ENCODE data around the gene NXNL1.

GRCh38 chr19:17506745-17507144 lies 46.0 kb upstream of the NXNL1 start:
- TF ChIP-seq CTCF (IDR thresholded peaks at IDR 0.05) = no peak
- no peak for TF ChIP-seq POLR2A (IDR thresholded peaks at IDR 0.05)

Measured in uterus (tissue), 2 donors.